Endodermal cell (in vitro differentiated cells): ENCODE data around the gene SMTN. TPM values are rescaled to one million over a fixed set of nuclear protein-coding genes. Genes with fewer than 3 reads are reported as not detected.
A peak's percentile ranks its signal among the peaks of the same experiment; 100 is the strongest.

ENCODE experiments used
- DNase-seq: peaks from one replicate; pipeline ENCODE4 v3.0.0-alpha.2; 2017
- H3K27ac ChIP-seq: 2 replicates; pipeline ENCODE4 v1.5.1; 2013; ENCODE audit warnings: mild to moderate bottlenecking, low read depth, low read length, moderate library complexity
- H3K27me3 ChIP-seq: 2 replicates; pipeline ENCODE4 v1.6.1; 2013; ENCODE audit warnings: mild to moderate bottlenecking, low read length, moderate library complexity; ENCODE audit not compliant: insufficient read depth, control insufficient read depth, poor library complexity, severe bottlenecking
- H3K36me3 ChIP-seq: 2 replicates; pipeline ENCODE4 v1.7.0; 2013; ENCODE audit warnings: mild to moderate bottlenecking, low read length, moderate library complexity; ENCODE audit not compliant: control insufficient read depth, insufficient read depth
- H3K4me1 ChIP-seq: one replicate; pipeline ENCODE4 v1.7.0; 2013; ENCODE audit warnings: low read length; ENCODE audit not compliant: control insufficient read depth, insufficient read depth
- H3K4me3 ChIP-seq: 2 replicates; pipeline ENCODE4 v1.5.1; 2013; ENCODE audit warnings: mild to moderate bottlenecking, low read length, moderate library complexity
- H3K9ac ChIP-seq: 2 replicates; pipeline ENCODE4 v1.6.1; 2013; ENCODE audit warnings: mild to moderate bottlenecking, low read length, moderate library complexity; ENCODE audit not compliant: poor library complexity, severe bottlenecking; ENCODE audit errors: extremely low read depth
- H3K9me3 ChIP-seq: 2 replicates; pipeline ENCODE4 v1.6.1; 2013; ENCODE audit warnings: mild to moderate bottlenecking, low read length, moderate library complexity; ENCODE audit not compliant: control insufficient read depth
- H3K27ac Mint-ChIP-seq: 2 replicates; pipeline ENCODE4 v1.8.0; 2020; ENCODE audit warnings: mixed read lengths
- H3K27me3 Mint-ChIP-seq: 2 replicates; pipeline ENCODE4 v1.8.0; 2021; ENCODE audit warnings: mild to moderate bottlenecking, mixed read lengths; ENCODE audit not compliant: insufficient read depth
- H3K36me3 Mint-ChIP-seq: 2 replicates; pipeline ENCODE4 v1.8.0; 2020; ENCODE audit warnings: low read depth, mixed read lengths
- H3K4me1 Mint-ChIP-seq: 2 replicates; pipeline ENCODE4 v1.8.0; 2020; ENCODE audit warnings: mixed read lengths
- H3K4me3 Mint-ChIP-seq: 2 replicates; pipeline ENCODE4 v1.8.0; 2020; ENCODE audit warnings: mild to moderate bottlenecking, moderate library complexity, mixed read lengths
- H3K9me3 Mint-ChIP-seq: 2 replicates; pipeline ENCODE4 v1.8.0; 2020; ENCODE audit warnings: mild to moderate bottlenecking, mixed read lengths
- WGBS, 2 experiments: methylation state at CpG; one replicate each; pipeline versions ENCODE4 v1.1.5 to v1.1.7; 2013; ENCODE audit warnings: missing lambda C conversion rate in 2 of 2, mixed read lengths in 1 of 2; ENCODE audit not compliant: insufficient coverage in 1 of 2, insufficient read length in 1 of 2; 5-methylcytosine and 5-hydroxymethylcytosine counted together
- long read RNA-seq, 4 experiments: library from polyadenylated mRNA in 2 of 4; library from RNA in 1 of 4; library from capped mRNA in 1 of 4; stranded (forward) in 3 of 4; unstranded in 1 of 4; transcript quantifications; one replicate each; pipeline ENCODE4 v2.0.0, GENCODE V29; 2020 to 2021; ENCODE audit warnings: inconsistent platforms in 1 of 4
- polyA plus RNA-seq, 2 experiments: library from polyadenylated mRNA; stranded (reverse); fragments of 50-300 nt; gene quantifications; one replicate each; pipeline ENCODE4 v1.2.3, GENCODE V29; 2013
- total RNA-seq, 2 donors: library from RNA; stranded (reverse); fragmentation: NEBNext Ultra II Directional in 1 of 2; extraction: Animal tissue kit (Norgen Biotek cat#: 25700) in 1 of 2; gene quantifications; 2 replicates in 1 of 2; 3 replicates in 1 of 2; pipeline ENCODE4 v1.2.1, GENCODE V29; 2021
- TF ChIP-seq, protein P1 (sequence below): fragments of 200-600 bp; sonication (generic); conservative IDR thresholded peaks from 2 replicates; pipeline ENCODE4 v1.5.0; 2021; ENCODE audit warnings: antibody characterized with exemption, mild to moderate bottlenecking

The SMTN gene
- total RNA-seq, result 10 to 100 TPM; 23.6 to 35.8 TPM
- polyA plus RNA-seq (2013, experiment 1 of 2), result 31.8 TPM
- 25.8 TPM for polyA plus RNA-seq (2013, experiment 2 of 2)
- long read RNA-seq, experiment 1, partial matches to known transcripts, result 8 of 14 reads
- long read RNA-seq, experiment 1, other reads (novel, unspliced or antisense), result 3 of 14 reads
- long read RNA-seq, experiment 2, transcript SMTN-201 (21 exons, 3,295 nt), result major isoform, 14 of 31 reads
- long read RNA-seq, experiment 2, partial matches to known transcripts, result 4 of 31 reads
- long read RNA-seq, experiment 2, other reads (novel, unspliced or antisense), result 11 of 31 reads
- long read RNA-seq, experiment 3, transcript SMTN-202 (20 exons, 3,130 nt), result minor isoform, 6 of 79 reads
- long read RNA-seq, experiment 3, transcript SMTN-201 (21 exons, 3,295 nt), result major isoform, 51 of 79 reads
- long read RNA-seq, experiment 3, partial matches to known transcripts, result 5 of 79 reads
- long read RNA-seq, experiment 3, other reads (novel, unspliced or antisense), result 16 of 79 reads
- long read RNA-seq, experiment 4, partial matches to known transcripts, result 3 of 3 reads
- long read RNA-seq, experiment 4, other reads (novel, unspliced or antisense), result 0 of 3 reads

DNA sequence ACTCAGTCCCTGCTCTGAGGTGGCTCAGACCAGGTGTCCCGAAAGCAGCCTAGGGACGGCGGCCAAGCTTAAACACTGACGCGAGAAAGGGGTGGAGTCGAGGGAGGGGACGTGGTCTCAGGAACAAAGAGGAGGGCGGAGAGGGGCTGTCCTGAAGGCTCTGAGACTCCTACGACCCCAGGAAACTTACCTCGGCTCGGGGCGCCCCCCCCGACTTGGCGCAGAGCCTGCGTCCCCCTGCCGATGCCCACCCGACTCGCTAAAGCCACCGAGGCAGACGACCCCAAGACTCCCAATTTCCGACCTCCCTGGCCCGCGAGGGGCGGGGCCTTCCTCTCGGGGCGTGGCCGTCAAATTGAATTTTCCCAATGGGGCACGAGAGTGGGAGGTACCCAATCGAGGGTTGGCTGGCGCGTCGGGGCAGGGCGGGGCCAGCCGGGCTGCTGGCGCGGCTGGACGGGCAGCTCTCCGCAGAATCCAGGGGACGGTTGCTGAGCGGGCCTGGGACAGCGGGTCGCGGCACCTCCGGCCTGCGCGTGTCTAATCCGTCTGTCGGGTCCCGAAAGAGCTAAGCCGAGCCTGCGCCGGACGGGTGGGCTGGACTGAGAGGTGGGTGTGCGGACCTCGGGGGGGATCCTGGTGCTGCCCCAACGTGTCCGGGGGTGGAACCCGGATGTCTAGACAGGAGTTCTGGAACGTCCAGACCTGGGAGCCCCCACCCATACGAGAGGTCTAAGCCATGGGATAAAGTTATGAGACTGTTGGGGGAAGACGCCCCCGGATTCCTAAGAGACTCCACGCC, at the start of gene SMTN:
SMTN (plus strand) TSS at position 471 of the 802 bp plus-strand sequence. CDS start 1,941 bp downstream, outside the sequence.
- Histone ChIP-seq H3K4me1 (peaks cover 13% of the 10 kb centered on the region), H3K9me3 (no peaks in the 10 kb centered on the region), H3K9ac (peak within 1 kb of the TSS; percentile 96), H3K36me3 (no peaks in the 10 kb centered on the region), H3K27ac (peak within 1 kb of the TSS; percentile 97), H3K27me3 (no peaks in the 10 kb centered on the region), H3K4me3 (peak within 1 kb of the TSS; percentile 82)
- Mint-ChIP-seq H3K27ac (peak within 1 kb of the TSS; percentile 100), H3K36me3 (no peaks in the 10 kb centered on the region), H3K9me3 (no peaks in the 10 kb centered on the region), H3K4me3 (peak within 1 kb of the TSS; percentile 84), H3K4me1 (peaks cover 32% of the 10 kb centered on the region), H3K27me3 (peaks cover 2% of the 10 kb centered on the region)
- DNase-seq, result peak; percentile 98
- TF ChIP-seq, protein P1, sequence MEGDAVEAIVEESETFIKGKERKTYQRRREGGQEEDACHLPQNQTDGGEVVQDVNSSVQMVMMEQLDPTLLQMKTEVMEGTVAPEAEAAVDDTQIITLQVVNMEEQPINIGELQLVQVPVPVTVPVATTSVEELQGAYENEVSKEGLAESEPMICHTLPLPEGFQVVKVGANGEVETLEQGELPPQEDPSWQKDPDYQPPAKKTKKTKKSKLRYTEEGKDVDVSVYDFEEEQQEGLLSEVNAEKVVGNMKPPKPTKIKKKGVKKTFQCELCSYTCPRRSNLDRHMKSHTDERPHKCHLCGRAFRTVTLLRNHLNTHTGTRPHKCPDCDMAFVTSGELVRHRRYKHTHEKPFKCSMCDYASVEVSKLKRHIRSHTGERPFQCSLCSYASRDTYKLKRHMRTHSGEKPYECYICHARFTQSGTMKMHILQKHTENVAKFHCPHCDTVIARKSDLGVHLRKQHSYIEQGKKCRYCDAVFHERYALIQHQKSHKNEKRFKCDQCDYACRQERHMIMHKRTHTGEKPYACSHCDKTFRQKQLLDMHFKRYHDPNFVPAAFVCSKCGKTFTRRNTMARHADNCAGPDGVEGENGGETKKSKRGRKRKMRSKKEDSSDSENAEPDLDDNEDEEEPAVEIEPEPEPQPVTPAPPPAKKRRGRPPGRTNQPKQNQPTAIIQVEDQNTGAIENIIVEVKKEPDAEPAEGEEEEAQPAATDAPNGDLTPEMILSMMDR, result no peak
- WGBS, 2 experiments, result 0 to 1% methylated on average over 33 to 63 of the region's 63 CpGs

GRCh38 chr22:31036671-31037550, 44.2 kb upstream of the SMTN start:
- 89 to 93% methylated on average over 16 to 20 of the region's 20 CpGs for WGBS, 2 experiments
- Histone ChIP-seq H3K4me1 (no peaks in the 10 kb centered on the region), H3K4me3 (no peak overlapping the region), H3K9me3 (no peaks in the 10 kb centered on the region), H3K9ac (no peak overlapping the region), H3K27ac (no peak overlapping the region), H3K27me3 (no peaks in the 10 kb centered on the region), H3K36me3 (no peaks in the 10 kb centered on the region)
- Mint-ChIP-seq H3K9me3 (no peaks in the 10 kb centered on the region), H3K27ac (no peak overlapping the region), H3K4me1 (no peaks in the 10 kb centered on the region), H3K4me3 (no peak overlapping the region), H3K36me3 (no peaks in the 10 kb centered on the region), H3K27me3 (no peaks in the 10 kb centered on the region)
- TF ChIP-seq, protein P1, result no peak
- DNase-seq, result no peak

GRCh38 chr22:31038686-31039085, 42.4 kb upstream of the SMTN start:
- Mint-ChIP-seq H3K36me3 (no peaks in the 10 kb centered on the region), H3K27me3 (no peaks in the 10 kb centered on the region), H3K9me3 (no peaks in the 10 kb centered on the region), H3K4me1 (no peaks in the 10 kb centered on the region), H3K4me3 (no peak overlapping the region), H3K27ac (no peak overlapping the region)
- Histone ChIP-seq H3K27ac (no peak overlapping the region), H3K4me1 (no peaks in the 10 kb centered on the region), H3K27me3 (no peaks in the 10 kb centered on the region), H3K36me3 (no peaks in the 10 kb centered on the region), H3K9me3 (no peaks in the 10 kb centered on the region), H3K9ac (no peak overlapping the region), H3K4me3 (no peak overlapping the region)
- WGBS, 2 experiments, result 76 to 100% methylated on average over 1 of the region's 1 CpG
- no peak for DNase-seq
- TF ChIP-seq, protein P1, result no peak
